Testis (tissue), 3 donors: ENCODE results near the gene SAMD4A. TPM values are rescaled to one million over a fixed set of nuclear protein-coding genes. Genes with fewer than 3 reads are reported as not detected.

Experiments
- DNase-seq: peaks from one replicate; pipeline ENCODE4 v3.0.0-alpha.2; 2019
- H3K27ac ChIP-seq, 2 donors: fragments of 200-600 bp; sonication (generic); one replicate each; pipeline ENCODE4 v1.5.1; 2019
- H3K27me3 ChIP-seq: fragments of 200-600 bp; sonication (generic); one replicate; pipeline ENCODE4 v1.5.1; 2019
- H3K36me3 ChIP-seq: fragments of 200-600 bp; sonication (generic); one replicate; pipeline ENCODE4 v1.5.1; 2017; ENCODE audit warnings: low read depth; ENCODE audit errors: missing control alignments
- H3K4me1 ChIP-seq: fragments of 200-600 bp; sonication (generic); one replicate; pipeline ENCODE4 v1.5.1; 2019
- H3K4me3 ChIP-seq, 2 donors: fragments of 200-600 bp; sonication (generic); one replicate each; pipeline ENCODE4 v1.5.1; 2017 to 2019
- H3K9me3 ChIP-seq: fragments of 200-600 bp; sonication (generic); one replicate; pipeline ENCODE4 v1.5.1; 2017
- CTCF ChIP-seq, 3 experiments: fragments of 450-650 bp in 2 of 3; fragments of 200-600 bp in 1 of 3; sonication (generic) in 1 of 3; IDR thresholded peaks; one replicate each; pipeline ENCODE4 v1.5.1; 2016 to 2019; ENCODE audit warnings: antibody characterized with exemption in 3 of 3, mild to moderate bottlenecking in 2 of 3, moderate library complexity in 1 of 3
- POLR2A ChIP-seq: fragments of 450-650 bp; IDR thresholded peaks from one replicate; pipeline ENCODE4 v1.6.1; 2017; ENCODE audit warnings: antibody characterized with exemption, mild to moderate bottlenecking, moderate library complexity
- WGBS, 2 donors: methylation state at CpG; one replicate each; pipeline ENCODE4 v1.1.5; 2018; 5-methylcytosine and 5-hydroxymethylcytosine counted together
- intact Hi-C: fragments of 100-400 bp; cut with DNase I; formaldehyde crosslinking; loops from one replicate; pipeline ENCODE4 v1.15.1; 2023; ENCODE audit warnings: low total_unique reads
- polyA plus RNA-seq: library from polyadenylated mRNA; stranded (reverse); fragments of 350-450 nt; fragmentation: Illumina TruSeq; extraction: RNeasy Lipid Tissue Mini Kit (QIAGEN cat#74804); gene quantifications from one replicate; pipeline ENCODE4 v1.2.3, GENCODE V29; 2014; ENCODE audit warnings: low read depth, low replicate concordance; ENCODE audit not compliant: insufficient read depth
- total RNA-seq, 2 donors: library from RNA; depleted of rRNA; stranded (reverse); fragments of >200 nt; gene quantifications; one replicate each; pipeline ENCODE4 v1.2.3, GENCODE V29; 2016

SAMD4A gene
- total and polyA plus RNA-seq, 3 donors from 2014 or later, result 103 to 369 (median 259) TPM

GRCh38 chr14:54572316-54572715 lies 5.4 kb downstream of the SAMD4A start:
- WGBS, 2 donors, result 91 to 96% methylated on average over 2 of the region's 2 CpGs
- Histone ChIP-seq H3K36me3 (no peaks in the 10 kb centered on the region), H3K4me3 (no peak overlapping the region), H3K4me1 (no peaks in the 10 kb centered on the region), H3K9me3 (no peaks in the 10 kb centered on the region), H3K27ac (no peak overlapping the region), H3K27me3 (no peaks in the 10 kb centered on the region)
- intact Hi-C loops, result no loop called here
- peak; percentile 43 for DNase-seq
- TF ChIP-seq CTCF (IDR thresholded peaks at IDR 0.05), result peak in 2 of 3 experiments; percentile 29 to 39
- no peak for TF ChIP-seq POLR2A

- no peaks in the 10 kb centered on the region for H3K36me3 ChIP-seq
- no peak overlapping the region for H3K4me3 ChIP-seq
- no peaks in the 10 kb centered on the region for H3K9me3 ChIP-seq
- H3K27ac ChIP-seq, result no peak overlapping the region
- TF ChIP-seq CTCF (IDR thresholded peaks at IDR 0.05) (no peak), POLR2A (no peak)
- no peak for DNase-seq
- intact Hi-C loops, result no loop called here
- 94 to 96% methylated on average over 6 of the region's 6 CpGs for WGBS, 2 donors
- no peaks in the 10 kb centered on the region for H3K4me1 ChIP-seq
- no peaks in the 10 kb centered on the region for H3K27me3 ChIP-seq
Measured at GRCh38 chr14:54574528-54574927, 7.6 kb downstream of the SAMD4A start.

GRCh38 chr14:54577494-54577893 lies 10.6 kb downstream of the SAMD4A start:
- TF ChIP-seq CTCF (IDR thresholded peaks at IDR 0.05) (no peak), POLR2A (no peak)
- DNase-seq, result no peak
- Histone ChIP-seq H3K4me3 (no peak overlapping the region), H3K4me1 (no peaks in the 10 kb centered on the region), H3K27me3 (no peaks in the 10 kb centered on the region), H3K27ac (no peak overlapping the region), H3K9me3 (no peaks in the 10 kb centered on the region), H3K36me3 (no peaks in the 10 kb centered on the region)
- 93 to 95% methylated on average over 6 of the region's 6 CpGs for WGBS, 2 donors
- intact Hi-C loops, result no loop called here

- Histone ChIP-seq H3K36me3 (no peaks in the 10 kb centered on the region), H3K27ac (no peak overlapping the region), H3K4me1 (no peaks in the 10 kb centered on the region), H3K9me3 (no peaks in the 10 kb centered on the region), H3K4me3 (no peak overlapping the region), H3K27me3 (no peaks in the 10 kb centered on the region)
- 75 to 93% methylated on average over 3 of the region's 3 CpGs for WGBS, 2 donors
- intact Hi-C loops, result no loop called here
- no peak for DNase-seq
- TF ChIP-seq CTCF (IDR thresholded peaks at IDR 0.05) (no peak), POLR2A (no peak)
Measured at GRCh38 chr14:54577977-54578376, 11.0 kb downstream of the SAMD4A start.

- Histone ChIP-seq H3K27me3 (no peaks in the 10 kb centered on the region), H3K27ac (no peak overlapping the region), H3K4me3 (no peak overlapping the region), H3K36me3 (no peaks in the 10 kb centered on the region), H3K4me1 (no peaks in the 10 kb centered on the region), H3K9me3 (no peaks in the 10 kb centered on the region)
- intact Hi-C loops, result no loop called here
- TF ChIP-seq POLR2A (no peak), CTCF (IDR thresholded peaks at IDR 0.05) (no peak)
- peak; percentile 23 for DNase-seq
- WGBS, 2 donors, result 17 to 21% methylated on average over 1 of the region's 1 CpG
Measured at GRCh38 chr14:54579621-54580020, 12.7 kb downstream of the SAMD4A start.
